ENCODE data around the gene TPP1. TPM values are rescaled to one million over a fixed set of nuclear protein-coding genes. Genes with fewer than 3 reads are reported as not detected.
A peak's percentile ranks its signal among the peaks of the same experiment; 100 is the strongest.

TPP1 gene
- total and polyA plus RNA-seq, 2 of the 13 experiments (the other 11 are each of a cell fraction or from before 2014, with no cell fraction given), result 13.9 to 74.6 TPM

GRCh38 chr11:6604790-6605189 is 14.4 kb downstream of the TPP1 start:
- POLR2A ChIA-PET, result interaction anchor here (1.0 to 2.7 kb wide), 5 partner anchors 8 to 123 kb away, joined by 4 to 22 read pairs (median 5); partner anchors contain the start of genes ARFIP2, MRPL17, TAF10 and TIMM10B
- Histone ChIP-seq H3K27ac (ENCODE audit: extremely low read length, insufficient read depth, low read length) (peak overlapping the region; percentile 83), H4K20me1 (ENCODE audit: insufficient read depth, low read length) (no peaks in the 10 kb centered on the region), H3K79me2 (ENCODE audit: insufficient read depth, low read length) (peaks cover 55% of the 10 kb centered on the region), H2AFZ (ENCODE audit: low read length) (no peak overlapping the region), H3K27me3 (ENCODE audit: control insufficient read depth in 1 of 2, insufficient read depth in 2 of 2, low read length in 2 of 2) (no peaks in the 10 kb centered on the region; a peak in 1 of 5 replicates), H3K36me3 (replicated peaks in 1 of 2; ENCODE audit: control insufficient read depth in 1 of 2, insufficient read depth in 2 of 2, low read length in 2 of 2) (peaks cover 23 to 48% of the 10 kb centered on the region in 2 experiments), H3K4me1 (ENCODE audit: insufficient read depth, low read length) (peaks cover 61% of the 10 kb centered on the region), H3K4me3 (replicated peaks in 1 of 3; ENCODE audit: insufficient read depth in 1 of 3, low read depth in 2 of 3, low read length in 3 of 3) (peak overlapping the region; percentile 86 to 97 (median 89)), H3K9me3 (ENCODE audit: low read length) (no peaks in the 10 kb centered on the region), H3K9ac (ENCODE audit: insufficient read depth, low read depth, low read length) (peak overlapping the region; percentile 93), H3K4me2 (ENCODE audit: low read depth, low read length) (peak overlapping the region; percentile 99)
- ATAC-seq (no peak), DNase-seq (ENCODE audit: low spot score) (no peak), FAIRE-seq (no peak)
- intact Hi-C loops (cut with micrococcal nuclease; ENCODE audit: unreplicated experiment), result loop anchor here (2.0 to 5.0 kb wide), 3 partner anchors 14 to 72 kb away; partner anchors contain the start of gene TPP1
- CTCF ChIA-PET (ENCODE audit: low intra/inter-chr PET ratio, low total read pairs), result interaction anchor here (1.1 kb wide), 1 partner anchor 78 kb away, joined by 3 read pairs; the partner anchor contains the start of gene MRPL17
- 10% methylated on average over 3 of the region's 3 CpGs for WGBS (ENCODE audit: low lambda C conversion rate)
- TF ChIP-seq ZNF180 (CRISPR knock-in tag; IDR thresholded peaks at IDR 0.05; ENCODE audit: borderline replicate concordance, low read depth) (no peak), RAD51 (IDR thresholded peaks at IDR 0.05; ENCODE audit: borderline replicate concordance) (no peak), NCOA1 (CRISPR knock-in tag; IDR thresholded peaks at IDR 0.05) (no peak), ZNF512B (CRISPR knock-in tag; IDR thresholded peaks at IDR 0.05; ENCODE audit: borderline replicate concordance) (no peak)
- no TSS peak for BruUV-seq (replicated peaks)
- in situ Hi-C loops (cut with HindIII; ENCODE audit: extremely low pct_ligation_motif_present, low pct_unique_long_range_greater_than_20kb), result loop anchor here (10.0 kb wide), 1 partner anchor 120 kb away; the partner anchor contains the start of genes ARFIP2 and TIMM10B

Measured in HepG2 (cell line).